ELF-1 (cell line): ENCODE measurements around the gene FAM193A.

Experiments
- DNase-seq: peaks from one replicate; pipeline ENCODE4 v3.0.0-alpha.2; 2016; ENCODE audit warnings: low read depth, low spot score

Gene FAM193A

DNA sequence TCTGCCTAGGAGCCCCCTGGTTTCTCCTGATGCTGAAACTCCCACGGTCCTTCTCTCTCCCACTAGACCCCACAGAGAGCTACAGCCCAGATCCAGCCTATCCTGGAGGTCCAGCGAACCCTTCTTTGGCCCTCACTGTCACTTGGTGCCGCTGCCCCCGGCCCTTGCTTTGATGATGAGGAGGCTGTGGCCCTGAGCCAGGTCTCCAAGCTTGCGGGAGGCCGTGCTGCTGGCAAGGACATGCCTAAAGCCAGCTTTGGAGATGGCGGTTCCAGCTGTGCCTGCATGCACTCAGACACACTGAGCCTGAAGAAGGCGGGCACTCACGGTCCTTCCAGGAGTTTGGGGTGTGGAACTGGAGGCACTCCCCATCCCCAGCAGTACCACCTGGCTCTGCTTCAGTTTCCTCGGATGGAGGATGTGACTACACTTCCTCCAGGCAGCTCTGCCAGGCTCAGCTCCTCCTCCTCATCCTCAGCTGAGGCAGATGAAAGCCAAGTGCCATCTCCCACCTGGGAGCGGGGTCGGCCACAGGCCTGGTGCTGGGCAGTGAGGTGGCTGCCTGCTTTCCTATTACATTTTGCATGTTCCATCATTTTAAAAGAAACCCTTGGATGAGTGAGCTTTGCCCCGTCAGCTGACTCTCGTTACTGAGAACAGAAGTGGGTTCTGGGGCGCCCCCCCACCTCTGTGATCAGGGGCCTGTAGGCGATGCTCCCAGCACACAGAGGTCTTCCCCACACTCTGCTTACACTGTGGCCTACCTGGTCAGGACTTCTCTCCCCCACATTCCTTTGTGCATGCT is 210.6 kb downstream of the FAM193A start:
- DNase-seq, result no peak

DNA sequence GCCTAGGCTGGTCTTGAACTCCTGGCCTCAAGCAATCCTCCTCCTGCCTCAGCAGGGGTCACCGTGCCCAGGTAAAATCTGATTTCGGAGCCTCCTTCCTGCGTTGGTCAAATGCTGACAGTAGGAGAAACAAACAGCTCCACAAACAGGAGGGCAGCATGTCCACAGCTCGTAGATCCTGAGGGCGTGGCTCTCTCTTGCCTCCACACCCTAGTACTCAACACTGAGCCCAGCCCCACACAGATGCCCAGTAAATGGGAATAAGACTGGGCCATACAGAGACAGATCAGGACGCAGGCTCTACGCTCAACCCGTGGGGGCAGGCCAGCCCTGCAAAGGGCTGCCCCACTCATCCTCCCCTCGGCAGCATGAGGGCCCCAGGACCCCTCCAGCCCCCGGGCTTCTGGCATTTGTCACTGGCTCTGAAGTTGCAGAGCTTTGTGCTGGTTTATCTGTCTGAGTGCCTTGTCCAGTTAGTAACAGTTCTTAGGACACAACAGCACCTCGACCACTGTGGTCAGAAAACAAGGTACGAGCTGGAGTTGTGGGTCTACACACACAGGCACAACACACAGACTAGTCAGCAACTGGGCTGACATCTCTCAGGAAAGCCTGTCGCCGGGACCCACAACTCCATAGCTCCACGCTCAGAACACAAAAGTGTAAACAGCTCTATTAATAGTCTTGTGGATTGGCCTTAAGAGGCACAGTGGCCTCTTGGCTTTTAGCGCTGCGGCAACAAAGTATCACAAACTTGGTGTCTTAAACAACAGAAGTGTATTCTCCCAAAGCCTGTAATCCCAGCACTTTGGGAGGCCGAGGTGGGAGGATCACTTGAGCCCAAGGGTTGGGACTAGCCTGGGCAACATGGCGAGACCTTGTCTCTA is 214.5 kb downstream of the FAM193A start:
- no peak for DNase-seq

DNA sequence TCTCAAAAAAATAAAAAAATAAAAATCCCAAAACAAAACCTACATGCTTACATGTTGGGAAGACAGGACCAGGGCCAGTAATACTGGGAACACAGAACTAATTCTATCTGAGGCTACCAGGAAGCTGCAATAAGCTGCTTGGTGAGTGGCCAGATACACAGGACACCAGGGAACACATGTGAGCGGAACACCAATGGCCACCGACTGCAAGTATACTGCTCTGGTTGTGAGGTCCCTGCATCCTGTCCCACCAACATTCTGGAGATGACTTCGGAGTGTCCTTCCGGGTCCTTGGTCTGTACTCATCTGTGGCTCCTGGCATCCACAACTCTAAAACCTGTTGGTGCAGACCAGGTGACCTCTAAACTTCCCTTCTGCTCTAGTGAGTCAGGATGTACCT is 217.0 kb downstream of the FAM193A start:
- no peak for DNase-seq

DNA sequence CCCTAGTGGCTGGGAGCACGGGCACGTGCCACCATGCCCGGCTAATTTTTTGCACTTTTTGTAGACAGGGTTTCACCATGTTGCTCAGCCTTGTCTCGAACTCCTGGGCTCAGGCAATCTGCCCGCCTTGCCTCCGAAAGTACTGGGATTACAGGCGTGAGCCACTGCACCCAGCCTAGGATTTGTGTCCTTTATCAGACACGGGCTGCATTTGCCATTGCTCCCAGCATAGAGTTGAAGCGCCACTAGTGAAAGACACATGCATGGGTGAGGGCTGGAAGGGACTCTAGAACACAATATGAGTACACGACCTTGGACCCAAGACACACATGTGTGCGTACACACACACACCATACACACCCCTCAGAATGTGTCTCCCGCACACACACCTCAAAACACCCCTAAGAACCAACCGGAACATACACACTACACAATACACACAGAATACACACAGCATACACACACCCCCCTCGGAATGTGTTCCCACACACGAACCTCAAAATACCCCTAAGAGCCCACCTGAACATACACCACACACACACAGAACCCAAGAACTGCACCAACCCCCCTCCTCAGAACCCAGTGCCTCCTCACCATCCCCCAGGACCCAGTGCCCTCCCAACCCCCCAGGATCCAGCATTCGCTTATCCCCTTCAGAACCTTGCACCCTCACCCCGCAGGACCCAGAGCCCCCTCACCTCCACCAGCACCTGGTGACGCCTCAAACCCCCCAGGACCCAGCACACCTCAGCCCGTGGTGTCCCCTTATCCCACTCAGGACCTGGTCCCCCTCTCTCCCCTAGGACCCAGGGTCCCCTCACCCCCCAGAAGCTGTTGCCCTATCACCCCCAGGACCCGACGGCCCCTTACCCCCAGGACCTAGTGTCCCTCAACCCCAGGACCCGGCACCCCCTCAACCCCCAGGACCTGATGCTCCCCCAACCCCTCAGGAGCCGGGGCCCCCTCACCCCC is 218.7 kb downstream of the FAM193A start:
- DNase-seq, result no peak

DNA sequence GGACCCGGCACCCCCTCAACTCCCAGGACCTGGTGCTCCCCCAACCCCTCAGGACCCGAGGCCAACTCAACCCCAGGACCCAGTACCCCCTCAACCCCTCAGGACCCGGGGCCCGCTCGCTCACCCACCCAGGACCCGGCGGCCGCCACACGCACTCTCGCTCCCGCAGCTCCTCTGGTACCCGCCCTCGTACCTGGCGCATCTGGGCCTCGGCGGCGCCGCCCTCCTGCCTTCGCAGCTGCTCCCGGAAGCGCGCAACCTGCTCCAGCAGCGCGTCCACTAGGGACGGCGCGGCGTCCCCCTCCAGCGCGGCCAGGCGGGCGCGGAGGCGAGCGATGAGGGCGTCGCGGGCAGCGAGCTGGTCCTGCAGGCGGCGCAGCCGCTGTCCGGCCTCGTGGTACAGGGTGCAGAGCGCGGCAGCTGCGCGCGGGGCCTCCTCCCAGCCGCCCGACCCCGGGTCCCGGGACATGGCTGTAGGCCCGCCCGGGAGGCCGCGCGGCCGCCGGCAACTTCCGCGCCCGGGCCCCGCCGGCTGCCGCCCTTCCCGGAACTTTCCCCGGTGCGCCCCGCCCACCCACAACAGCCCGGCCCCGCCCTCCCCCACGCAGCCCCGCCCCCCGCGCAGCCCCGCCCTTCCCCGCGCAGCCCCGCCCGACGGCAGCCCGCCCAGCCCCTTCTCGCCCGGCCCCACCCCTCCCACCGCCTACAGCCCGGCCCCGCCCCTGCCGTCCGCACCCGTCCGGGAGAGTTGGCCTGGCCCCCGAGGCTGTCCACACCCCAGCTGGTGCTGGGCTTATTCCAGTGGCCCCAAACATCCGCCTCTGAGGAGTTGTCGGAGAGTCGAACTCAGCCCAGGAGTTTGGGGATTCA is 219.6 kb downstream of the FAM193A start, which contains the start of gene TNIP2:
TSS of gene TNIP2 (minus strand) at position 516 of the 870 bp plus-strand sequence. CDS start at position 469, 47 bp downstream.
- peak; percentile 84 for DNase-seq

DNA sequence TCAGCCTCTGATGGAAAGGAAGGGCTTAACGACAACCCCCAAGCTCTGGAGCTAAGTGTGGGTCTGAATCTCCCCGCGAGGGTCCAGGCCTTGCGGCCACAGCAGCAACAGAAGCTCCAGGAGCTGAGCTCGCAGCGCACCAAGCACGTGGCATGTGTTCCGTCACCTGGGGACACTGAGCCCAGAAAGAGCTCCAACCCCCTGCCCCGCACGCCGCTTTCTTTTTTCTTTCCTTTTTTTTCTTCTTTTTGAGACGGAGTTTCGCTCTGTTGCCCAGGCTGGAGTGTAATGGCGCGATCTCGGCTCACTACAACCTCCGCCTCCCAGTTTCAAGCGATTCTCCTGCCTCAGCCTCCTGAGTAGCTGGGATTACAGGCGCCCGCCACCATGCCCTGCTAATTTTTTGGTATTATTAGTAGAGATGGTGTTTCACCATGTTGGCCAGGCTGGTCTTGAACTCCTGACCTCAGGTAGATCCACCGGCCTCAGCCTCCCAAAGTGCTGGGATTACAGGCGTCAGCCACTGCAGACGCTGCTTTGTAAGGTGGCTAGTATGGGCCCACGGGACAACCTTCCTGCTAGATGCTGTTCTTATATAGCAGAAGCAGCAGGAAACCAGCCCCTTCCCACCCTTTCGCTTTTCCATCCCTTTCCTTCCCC is 220.4 kb downstream of the FAM193A start:
- DNase-seq, result no peak

DNA sequence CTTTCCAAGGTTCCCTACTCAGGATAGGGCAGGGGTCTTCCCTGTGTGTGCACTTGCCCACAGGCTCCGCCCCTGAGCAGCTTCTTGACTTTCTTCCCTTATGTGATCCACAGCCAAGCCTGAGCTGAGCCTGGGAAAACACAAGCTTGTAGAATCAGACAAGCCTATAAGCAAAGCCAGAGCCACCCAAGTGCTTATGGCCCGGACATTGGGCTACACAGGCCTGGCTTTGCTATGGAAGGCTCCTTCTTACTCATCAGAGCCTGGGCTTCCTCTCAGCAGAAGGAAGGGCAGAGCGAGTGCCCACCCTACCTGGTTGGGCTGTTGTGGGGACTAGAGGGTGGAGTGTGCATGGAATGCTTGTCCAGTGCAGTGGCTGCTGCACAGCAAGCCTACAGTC is 221.0 kb downstream of the FAM193A start:
- DNase-seq, result peak; percentile 35

DNA sequence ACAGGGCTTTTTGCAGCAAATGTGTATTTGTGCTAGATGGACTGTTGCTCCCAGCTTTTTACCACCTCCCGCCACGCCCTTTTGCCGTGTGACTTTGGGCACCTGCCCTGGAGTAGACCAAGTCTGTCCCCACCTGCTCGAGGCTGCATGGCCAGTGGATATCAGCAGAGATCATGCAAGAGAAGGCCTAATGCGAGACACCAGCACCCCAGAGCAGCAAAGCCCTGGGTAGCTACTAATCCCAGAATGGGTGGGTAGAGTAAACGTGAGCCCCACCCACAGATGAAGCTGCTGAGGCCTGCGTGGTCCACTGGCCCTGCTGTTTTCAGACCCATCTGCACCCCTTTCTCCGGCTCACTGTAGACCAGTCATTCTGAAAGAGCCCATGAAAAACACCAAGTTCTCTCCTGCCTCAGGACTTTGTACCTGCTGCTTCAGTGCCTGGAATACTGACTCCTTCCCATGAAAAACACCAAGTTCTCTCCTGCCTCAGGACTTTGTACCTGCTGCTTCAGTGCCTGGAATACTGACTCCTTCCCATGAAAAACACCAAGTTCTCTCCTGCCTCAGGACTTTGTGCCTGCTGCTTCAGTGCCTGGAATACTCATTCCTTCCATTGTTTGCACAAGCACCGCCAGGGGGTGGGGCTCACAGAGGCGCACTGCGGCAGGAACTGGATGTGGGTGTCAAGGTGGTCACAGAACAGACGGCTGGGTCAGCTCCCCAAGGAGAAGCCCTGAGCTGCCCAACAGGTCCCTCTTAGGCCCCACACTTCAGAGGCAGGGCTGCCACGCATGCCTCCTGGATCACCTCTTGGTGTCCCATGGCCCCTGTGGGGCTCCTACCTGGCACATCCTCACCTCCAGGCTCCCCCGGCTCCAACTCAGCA is 224.8 kb downstream of the FAM193A start:
- peak; percentile 61 for DNase-seq

DNA sequence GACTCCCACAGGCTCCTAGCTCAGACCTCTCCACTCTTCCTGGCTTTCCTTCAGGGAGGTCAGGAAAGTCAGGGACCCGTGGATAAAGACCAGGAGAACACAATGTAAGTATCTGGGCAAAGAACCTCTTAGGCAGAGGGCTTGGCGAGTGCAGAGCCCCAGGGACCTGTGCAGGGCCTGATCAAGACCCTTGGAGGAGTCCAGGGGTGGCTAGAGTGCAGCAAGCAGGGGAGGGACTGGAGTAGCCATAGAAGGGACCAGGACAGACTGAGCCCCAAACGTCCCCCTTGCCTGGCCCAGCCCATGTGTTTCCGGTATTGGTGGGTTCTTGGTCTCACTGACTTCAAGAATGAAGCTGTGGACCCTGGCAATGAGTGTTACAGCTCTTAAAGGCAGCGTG is 225.6 kb downstream of the FAM193A start:
- no peak for DNase-seq

DNA sequence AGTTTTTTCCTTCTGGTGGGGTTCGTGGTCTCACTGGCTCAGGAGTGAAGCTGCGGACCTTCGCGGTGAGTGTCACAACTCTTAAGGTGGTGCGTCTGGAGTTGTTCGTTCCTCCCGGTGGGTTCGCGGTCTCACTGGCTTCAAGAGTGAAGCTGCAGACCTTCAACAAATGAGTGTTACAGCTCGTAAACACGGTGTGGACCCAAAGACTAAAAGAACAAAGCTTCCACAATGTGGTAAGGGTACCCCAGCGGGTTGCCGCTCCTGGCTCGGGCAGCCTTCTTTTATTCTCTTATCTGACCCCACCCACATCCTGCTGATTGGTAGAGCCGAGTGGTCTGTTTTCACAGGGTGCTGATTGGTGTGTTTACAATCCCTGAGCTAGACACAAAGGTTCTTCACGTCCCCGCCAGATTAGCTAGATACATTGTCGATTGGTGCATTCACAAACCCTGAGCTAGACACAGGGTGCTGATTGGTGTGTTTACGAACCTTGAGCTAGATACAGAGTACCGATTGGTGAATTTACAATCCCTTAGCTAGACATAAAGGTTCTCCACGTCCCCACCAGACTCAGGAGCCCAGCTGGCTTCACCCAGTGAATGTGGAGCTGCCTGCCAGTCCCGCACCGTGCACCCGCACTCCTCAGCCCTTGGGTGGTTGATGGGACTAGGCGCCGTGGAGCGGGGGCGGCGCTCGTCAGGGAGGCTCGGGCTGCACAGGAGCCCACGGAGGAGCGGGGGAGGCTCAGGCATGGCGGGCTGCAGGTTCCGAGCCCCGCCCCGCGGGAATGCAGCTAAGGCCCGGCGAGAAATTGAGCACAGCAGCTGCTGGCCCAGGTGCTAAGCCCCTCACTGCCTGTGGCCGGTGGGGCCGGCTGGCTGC is 226.3 kb downstream of the FAM193A start:
- peak; percentile 25 for DNase-seq

DNA sequence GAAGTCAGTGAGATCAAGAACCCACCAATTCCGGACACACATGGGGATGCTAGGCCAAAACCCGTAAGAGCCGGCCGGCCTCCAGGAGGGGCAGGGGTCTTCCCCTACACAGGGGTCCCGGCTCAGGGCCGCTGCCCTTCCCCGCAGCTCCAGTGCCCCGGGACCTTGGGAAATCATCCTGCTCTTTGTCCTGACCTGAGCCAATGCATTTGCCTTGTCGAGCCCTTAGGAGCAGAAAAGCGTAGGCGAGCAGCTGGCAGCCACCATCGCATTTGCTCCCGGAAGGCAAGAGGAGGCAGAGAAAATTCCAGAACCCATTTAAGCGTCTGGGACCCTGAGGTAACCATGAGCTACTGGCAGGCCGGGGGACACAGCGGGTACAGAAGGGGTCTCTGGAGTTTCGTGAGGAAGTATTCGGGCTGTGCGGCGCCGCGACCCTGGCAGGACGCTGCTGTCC is 227.1 kb downstream of the FAM193A start:
- no peak for DNase-seq

DNA sequence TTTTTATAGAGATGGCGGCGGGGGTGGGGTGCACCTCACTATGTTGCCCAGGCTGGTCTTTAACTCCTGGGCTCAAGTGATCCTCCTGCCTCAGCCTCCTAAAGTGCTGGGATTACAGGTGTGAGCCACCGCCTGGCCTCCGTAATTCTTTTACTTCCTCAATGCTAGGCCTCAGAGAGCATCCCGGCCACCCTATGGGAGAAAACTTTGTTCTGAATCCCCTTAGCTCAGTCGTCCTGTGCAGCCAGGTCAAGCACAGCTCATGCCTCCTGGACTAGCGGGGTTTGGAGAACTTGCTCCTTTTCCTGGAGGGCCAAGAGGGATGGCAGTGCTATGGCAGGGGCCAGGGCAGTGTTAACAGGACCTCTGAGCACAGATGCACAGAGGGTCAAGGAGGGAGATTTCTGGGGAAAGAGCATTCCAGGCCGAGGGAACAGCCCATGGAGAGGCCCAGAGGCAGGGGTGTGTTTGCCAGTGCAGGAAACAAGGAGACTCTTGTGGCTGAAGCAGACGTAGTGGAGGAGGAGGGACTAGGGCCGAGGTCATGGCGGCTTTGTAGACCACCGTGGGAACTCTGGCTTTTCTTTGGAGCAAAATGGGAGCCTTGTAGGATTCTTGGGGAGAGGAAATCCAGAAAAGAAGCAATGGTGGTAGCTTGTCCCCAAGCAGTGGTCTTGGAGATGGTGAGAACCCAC is 229.5 kb downstream of the FAM193A start:
- no peak for DNase-seq

DNA sequence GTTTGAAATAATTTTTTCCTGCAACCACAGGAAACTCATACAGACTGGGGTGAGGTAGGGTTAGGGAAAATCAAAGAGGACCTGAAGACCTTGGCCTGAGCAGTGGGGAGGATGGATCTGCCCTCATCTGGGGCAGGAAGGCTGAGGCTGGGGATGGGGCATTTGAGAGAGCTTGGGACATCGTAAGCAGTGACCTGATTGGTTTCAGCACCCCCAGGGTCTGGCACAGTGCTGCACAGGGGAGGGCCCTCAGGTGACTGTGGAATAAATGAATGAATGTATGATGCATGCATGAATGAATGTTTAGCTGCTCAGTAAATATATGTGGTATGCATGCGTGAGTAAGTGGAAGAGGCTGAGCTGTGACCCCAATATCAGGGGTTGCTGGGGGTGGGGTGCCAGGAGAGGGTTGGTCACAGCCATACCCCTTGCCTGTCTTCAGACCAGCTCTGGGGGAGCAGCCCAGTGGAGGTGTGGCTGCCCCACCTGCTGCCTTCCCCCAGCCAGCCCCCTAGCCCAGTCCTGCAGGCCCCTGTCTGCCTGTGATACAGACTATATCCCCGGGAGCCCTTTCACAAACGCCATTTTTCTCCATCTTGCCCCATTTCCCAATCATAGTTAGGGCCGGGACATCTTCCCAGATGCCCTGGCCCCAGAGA is 230.7 kb downstream of the FAM193A start:
- no peak for DNase-seq

DNA sequence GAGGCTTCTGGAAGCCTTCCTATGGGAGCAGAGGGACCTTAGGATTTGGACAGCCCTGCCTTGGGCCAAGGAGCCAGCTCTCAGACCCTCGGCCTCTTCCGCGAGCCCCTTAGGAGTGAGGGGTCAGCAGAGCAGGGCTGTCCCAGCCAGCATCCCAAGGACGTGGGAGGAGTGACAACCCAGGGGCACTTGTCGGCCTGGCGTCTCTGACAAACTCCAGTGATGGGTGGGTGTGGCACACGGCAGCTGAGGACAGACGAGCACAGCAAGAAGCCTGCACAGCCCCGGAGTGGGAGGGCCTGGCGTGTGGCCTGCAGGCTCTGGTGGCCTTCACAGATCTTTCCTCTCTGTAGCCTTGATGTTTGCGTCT is 231.2 kb downstream of the FAM193A start:
- peak; percentile 66 for DNase-seq

DNA sequence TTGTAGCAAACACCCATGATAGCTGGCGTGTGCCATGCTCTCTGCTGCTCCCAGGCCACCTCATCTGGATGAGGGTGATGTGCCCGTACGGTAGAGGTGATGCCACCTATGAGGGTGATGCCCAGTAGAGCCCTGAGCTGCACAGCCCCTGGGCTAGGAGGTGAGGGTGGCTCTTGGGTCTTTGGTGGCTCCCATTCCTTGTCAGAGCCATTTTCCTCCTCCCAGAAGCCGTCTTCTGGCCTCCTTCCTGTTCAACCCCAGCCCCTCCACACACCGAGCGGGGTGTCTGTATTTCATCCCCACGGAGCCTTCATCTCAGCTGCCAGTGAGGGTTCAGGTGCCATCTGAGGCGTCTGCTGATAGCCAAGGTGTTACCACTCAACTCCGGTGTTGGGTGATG is 231.7 kb downstream of the FAM193A start:
- no peak for DNase-seq

DNA sequence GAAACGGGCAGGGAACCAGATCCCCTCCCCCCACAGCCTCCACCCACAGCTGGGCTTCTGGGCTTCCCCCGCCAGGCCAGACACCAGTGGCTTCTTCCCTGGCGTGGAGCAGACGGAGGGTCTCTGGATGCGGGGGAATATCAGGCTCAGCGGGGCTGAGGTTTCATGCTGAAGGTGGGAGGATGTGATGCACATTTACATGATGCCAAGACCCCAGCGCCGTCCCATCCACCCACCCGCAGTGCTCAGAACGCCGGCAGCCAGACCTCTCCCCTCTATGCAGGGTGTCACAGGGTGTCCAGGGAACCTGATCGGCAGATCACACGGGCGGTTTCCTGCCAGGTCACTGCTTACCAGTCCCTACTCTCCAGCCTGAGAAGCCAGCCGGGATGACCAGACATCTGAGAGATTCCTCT is 232.5 kb downstream of the FAM193A start:
- peak; percentile 61 for DNase-seq

DNA sequence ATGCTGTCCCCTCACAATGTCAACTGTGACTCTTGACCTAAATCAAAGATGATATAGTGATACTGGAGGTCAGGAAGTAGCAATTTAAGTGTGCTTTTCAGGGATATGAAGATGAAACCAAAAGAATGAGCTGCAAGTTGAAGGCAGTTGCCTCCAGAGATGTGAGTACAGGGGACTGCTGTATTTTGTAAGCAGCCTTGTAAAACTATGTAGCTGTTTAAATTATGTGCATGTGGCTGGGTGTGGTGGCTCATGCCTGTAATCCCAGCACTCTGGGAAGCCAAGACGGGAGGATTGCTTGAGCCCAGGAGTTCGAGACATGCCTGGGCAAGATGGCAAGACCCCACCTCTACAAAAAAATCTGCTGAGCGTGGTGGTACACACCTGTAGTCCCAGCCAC is 234.8 kb downstream of the FAM193A start:
- no peak for DNase-seq
